GM12892 (cell line): Measurements from ENCODE around the gene NAGPA.

Source experiments
- POLR2A ChIP-seq: IDR thresholded peaks from 2 replicates; pipeline ENCODE4 v1.6.1; 2011; ENCODE audit warnings: low read depth, low read length, control low read depth
- POLR2AphosphoS5 ChIP-seq: IDR thresholded peaks from 2 replicates; pipeline ENCODE4 v1.6.1; 2011; ENCODE audit warnings: low read depth, low read length, control low read depth
- TAF1 ChIP-seq: IDR thresholded peaks from 2 replicates; pipeline ENCODE4 v1.6.1; 2011; ENCODE audit warnings: low read depth, mild to moderate bottlenecking, control low read depth, low read length, borderline replicate concordance

GRCh38 chr16:5004311-5004710, 29.4 kb downstream of the NAGPA start:
- TF ChIP-seq TAF1 (no peak), POLR2AphosphoS5 (no peak), POLR2A (no peak)
